RWPE1 (cell line): ENCODE measurements around the gene ALG11.

ENCODE experiments used
- CTCF ChIA-PET: fragments of 350-600 bp; sonication (Branson Sonifier 250); formaldehyde crosslinking; extraction: SDS; loops from one replicate; lab custom pipeline; 2021; lab: Yijun Ruan, JAX
- POLR2A ChIA-PET: fragments of 400-600 bp; formaldehyde crosslinking; extraction: SDS; loops from one replicate; lab custom pipeline; 2020; ENCODE audit warnings: antibody characterized with exemption; ENCODE audit not compliant: low non-redundant PET; lab: Yijun Ruan, JAX
- DNase-seq: peaks from one replicate; pipeline ENCODE4 v3.0.0; 2012; ENCODE audit warnings: low spot score
- H3K27ac ChIP-seq: fragments of 450-650 bp; 2 replicates; pipeline ENCODE4 v1.5.1; 2017
- CTCF ChIP-seq: fragments of 450-650 bp; conservative IDR thresholded peaks from 2 replicates; pipeline ENCODE4 v1.5.1; 2017; ENCODE audit warnings: low read depth, mild to moderate bottlenecking

The ALG11 gene

DNA sequence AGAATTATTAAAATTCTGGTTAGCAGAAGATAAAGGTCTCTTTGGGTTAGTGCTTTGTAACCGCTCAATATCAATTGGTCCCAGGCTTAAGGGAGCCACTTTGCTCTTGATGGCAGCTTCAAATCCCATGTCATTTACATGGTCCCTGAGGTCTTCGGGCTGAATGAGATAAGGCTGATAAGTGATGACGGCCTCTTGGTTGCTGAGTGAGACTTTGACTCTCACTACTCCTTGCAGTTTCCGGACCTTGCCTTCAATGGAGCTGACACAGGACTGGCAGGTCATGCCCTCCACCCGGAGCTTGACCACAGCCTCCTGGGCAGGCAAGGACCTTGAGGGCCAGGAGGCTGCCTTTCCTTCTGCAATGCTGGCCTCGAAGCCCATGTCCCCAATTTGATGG, 37.7 kb upstream of the ALG11 start:
- H3K27ac ChIP-seq: no peak overlapping the region
- CTCF ChIA-PET: no interaction called here
- no peak for DNase-seq
- TF ChIP-seq CTCF: no peak
- POLR2A ChIA-PET: no interaction called here

- POLR2A ChIA-PET: interaction anchor here (0.6 kb wide), 1 partner anchor 180 kb away, joined by 3 read pairs; no protein-coding TSS in a partner anchor
- no peak for TF ChIP-seq CTCF
- CTCF ChIA-PET: interaction anchor here (0.5 to 1.2 kb wide), 3 partner anchors 9 to 151 kb away, joined by 3 read pairs; no protein-coding TSS in a partner anchor
- H3K27ac ChIP-seq: no peak overlapping the region
- no peak for DNase-seq
Measured at GRCh38 chr13:51976423-51976822, 35.8 kb upstream of the ALG11 start.

DNA sequence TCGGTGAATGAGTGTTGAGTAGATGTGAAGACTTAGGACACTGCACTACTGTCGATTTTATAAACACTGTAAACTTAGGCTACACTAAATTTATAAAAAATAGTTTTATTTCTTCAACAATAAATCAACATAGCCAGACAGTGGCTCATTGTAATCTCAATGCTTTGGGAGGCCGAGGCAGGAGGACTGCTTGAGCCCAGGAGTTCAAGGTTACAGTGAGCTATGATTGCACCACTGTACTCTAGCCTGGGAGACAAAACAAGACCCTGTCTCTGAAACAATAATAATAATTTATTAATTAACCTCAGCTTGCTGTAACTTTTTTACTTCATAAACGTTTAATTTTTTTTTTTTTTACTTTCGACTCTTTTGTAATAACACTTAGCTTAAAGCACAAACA, 35.3 kb upstream of the ALG11 start:
- no peak for DNase-seq
- no peak for TF ChIP-seq CTCF
- POLR2A ChIA-PET: interaction anchor here (0.6 kb wide), 1 partner anchor 179 kb away, joined by 3 read pairs; no protein-coding TSS in a partner anchor
- H3K27ac ChIP-seq: no peak overlapping the region
- CTCF ChIA-PET: interaction anchor here (1.2 kb wide), 1 partner anchor 24 kb away, joined by 3 read pairs; no protein-coding TSS in a partner anchor

GRCh38 chr13:51977625-51978024, 34.6 kb upstream of the ALG11 start:
- H3K27ac ChIP-seq: no peak overlapping the region
- no peak for TF ChIP-seq CTCF
- ChIA-PET POLR2A (no interaction called here), CTCF (interaction anchor here (1.2 kb wide), 1 partner anchor 23 kb away, joined by 3 read pairs; no protein-coding TSS in a partner anchor)
- DNase-seq: no peak

DNA sequence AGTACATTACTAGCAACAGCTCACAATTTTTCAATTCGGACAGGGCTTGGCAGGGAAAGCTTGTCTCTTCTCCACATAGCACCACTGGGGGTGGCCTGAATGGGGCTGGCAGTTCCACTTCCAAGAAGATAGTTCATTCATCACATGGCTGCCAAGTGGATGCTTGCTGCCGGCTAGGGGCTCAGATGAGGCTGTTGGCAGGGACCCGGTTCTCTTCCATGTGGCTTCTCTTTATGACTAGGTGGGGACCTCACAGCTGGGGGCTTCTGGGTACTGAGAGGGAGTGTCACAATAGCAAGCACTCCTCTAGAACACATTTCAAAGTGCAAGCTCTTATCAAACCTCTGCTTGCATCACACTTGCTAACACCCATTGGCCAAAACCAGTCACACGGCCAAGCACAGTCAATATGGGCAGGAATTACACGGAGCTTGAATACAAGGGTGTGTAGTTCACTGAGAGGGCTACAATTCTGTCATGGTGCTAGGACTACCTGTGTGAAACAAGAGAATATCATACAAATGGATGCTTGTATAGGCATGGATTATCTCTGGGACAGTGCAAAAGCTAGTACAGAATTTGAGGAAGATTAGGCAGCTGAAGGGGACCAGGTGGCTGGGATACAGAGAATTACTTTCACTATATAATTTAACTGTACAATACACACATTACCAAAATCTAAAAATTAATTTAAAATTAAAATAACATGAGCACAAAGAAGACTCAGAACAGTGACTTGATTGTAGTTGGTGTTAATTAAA, 33.2 kb upstream of the ALG11 start:
- POLR2A ChIA-PET: no interaction called here
- CTCF ChIA-PET: no interaction called here
- TF ChIP-seq CTCF: no peak
- H3K27ac ChIP-seq: no peak overlapping the region
- DNase-seq: no peak

DNA sequence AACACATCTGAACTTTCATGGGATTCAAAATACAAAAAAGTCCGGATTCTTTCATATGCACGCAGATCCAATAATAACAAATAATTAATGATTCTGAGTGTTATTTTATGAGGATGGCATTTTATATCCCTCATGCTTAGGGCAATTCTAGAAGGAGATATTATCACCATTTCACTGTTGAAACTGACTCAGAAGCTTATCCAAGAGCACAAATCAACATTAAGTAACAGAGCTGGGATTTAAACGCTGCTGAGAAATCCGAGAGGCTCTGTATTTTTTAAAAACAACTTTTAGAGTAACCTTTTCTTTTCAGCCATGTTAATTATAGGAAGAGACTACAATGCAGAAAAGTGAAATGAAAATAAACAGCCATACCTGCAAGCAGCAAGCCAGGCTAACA, 31.3 kb upstream of the ALG11 start:
- no peak for DNase-seq
- H3K27ac ChIP-seq: no peak overlapping the region
- CTCF ChIA-PET: interaction anchor here (0.8 kb wide), 1 partner anchor 20 kb away, joined by 3 read pairs; no protein-coding TSS in a partner anchor
- no peak for TF ChIP-seq CTCF
- POLR2A ChIA-PET: no interaction called here
